Heart right ventricle (tissue), 16 donors: ENCODE results near the gene CPNE2. TPM values are rescaled to one million over a fixed set of nuclear protein-coding genes. Genes with fewer than 3 reads are reported as not detected.
"Not testable (repeated sequence)": the region's sequence is repeated elsewhere in the genome, so short reads cannot be mapped to it uniquely, and the experiment has no call there.

Experiments
- ATAC-seq, 8 donors: fragments of 200-7000 bp; cut with Tn5 transposase; one replicate each; pipeline ENCODE4 v1.9.1; 2020; ENCODE audit warnings: mild to moderate bottlenecking in 8 of 8, moderate library complexity in 8 of 8, moderate number of reproducible peaks in 1 of 8
- DNase-seq, 2 donors: peaks; one replicate each; pipeline ENCODE4 v3.0.0-alpha.2; 2020
- H3K27ac ChIP-seq, 10 donors: fragments of 200-600 bp; sonication (generic) in 2 of 10; one replicate each; pipeline versions ENCODE4 v1.5.0 to v1.8.0; 2020 to 2022; ENCODE audit warnings: mild to moderate bottlenecking in 3 of 10
- H3K27me3 ChIP-seq, 7 donors: fragments of 200-600 bp; one replicate each; pipeline ENCODE4 v1.8.0; 2021 to 2022; ENCODE audit warnings: mild to moderate bottlenecking in 2 of 7
- H3K36me3 ChIP-seq, 9 donors: fragments of 200-600 bp; sonication (generic) in 1 of 9; one replicate each; pipeline versions ENCODE4 v1.5.0 to v1.8.0; 2020 to 2022; ENCODE audit warnings: mild to moderate bottlenecking in 2 of 9
- H3K4me1 ChIP-seq, 9 donors: fragments of 200-600 bp; sonication (generic) in 1 of 9; one replicate each; pipeline versions ENCODE4 v1.5.0 to v1.8.0; 2020 to 2022; ENCODE audit warnings: mild to moderate bottlenecking in 4 of 9
- H3K4me3 ChIP-seq, 10 donors: fragments of 200-600 bp; sonication (generic) in 2 of 10; one replicate each; pipeline versions ENCODE4 v1.5.0 to v1.8.0; 2020 to 2022; ENCODE audit warnings: mild to moderate bottlenecking in 7 of 10, moderate library complexity in 2 of 10
- H3K9me3 ChIP-seq, 11 donors: fragments of 200-600 bp in 10 of 11; sonication (generic) in 2 of 11; one replicate each; pipeline versions ENCODE4 v1.5.0 to v1.8.0; 2013 to 2022; ENCODE audit warnings: mild to moderate bottlenecking in 2 of 11, control low read depth in 1 of 11, moderate library complexity in 1 of 11
- CTCF ChIP-seq, 9 donors: fragments of 200-600 bp; sonication (generic) in 2 of 9; IDR thresholded peaks; one replicate each; pipeline versions ENCODE4 v1.5.0 to v1.8.0; 2021 to 2022; ENCODE audit warnings: antibody characterized with exemption in 9 of 9, mild to moderate bottlenecking in 5 of 9, moderate library complexity in 1 of 9
- WGBS, 2 donors: extraction: QIAGEN DNeasy Blood & Tissue Kit; methylation state at CpG; one replicate each; pipeline ENCODE4 v1.1.7; 2013; ENCODE audit warnings: inconsistent platforms in 1 of 2; 5-methylcytosine and 5-hydroxymethylcytosine counted together
- intact Hi-C, 10 donors: fragments of 100-400 bp; cut with DNase I; formaldehyde crosslinking; loops; one replicate each; pipeline versions ENCODE4 v1.11.1 to v1.14.2; 2022
- polyA plus RNA-seq, 2 donors: library from polyadenylated mRNA; stranded (reverse); fragments of 200-250 nt; gene quantifications; one replicate each; pipeline ENCODE4 v1.2.3, GENCODE V29; 2013
- total RNA-seq, 10 donors: library from RNA; stranded (reverse); fragmentation: NEBNext Ultra II Directional in 3 of 10; extraction: Animal tissue kit (Norgen Biotek cat#: 25700) in 3 of 10; gene quantifications; one replicate each; pipeline versions ENCODE4 v1.2.1 to v1.2.4, GENCODE V29; 2021 to 2023
- donor health status: Arrhythmogenic right ventricular cardiomyopathy.
- donor health status: ischemic (EF 13 %, LVEDD 7.1; RV severe dilation, severe dysfunction).
- donor health status: healthy with polysubstance abuse.
- donor health status: DM: no; HTN: yes; CAD: no.
- donor health status: DM: no; HTN: no; CAD: no.
- donor health status: ischemic (EF 25% LVEDD 6.9; RV normal size, moderate dysfunction).
- donor health status: ischemic (EF 25% LVEDD 5.7; RV mildly dilated, moderate dysfunction).
- donor health status: healthy.
- donor health status: DM: yes; HTN: yes; CAD: no.
- donor health status: Ischemic cardiomyopathy.
- donor health status: ischemic (EF 35%, LVEDD 5.7; RV mildly dilated, moderate dysfunction).
- donor health status: nonischemic (EF 11% LVEDD 7.7; RV severe dilation, severe dysfunction).
- donor health status: DM: yes; HTN: yes; CAD: no.
- donor health status: PGD.
- donor health status: ischemic (EF 29% LVEDD 5.4; RV normal size, mild dysfunction).
- donor health status: nonischemic (EF 23%, LVEDD 6.1; RV moderate dilation, normal function).

The CPNE2 gene
- total and polyA plus RNA-seq, 12 donors, result 6.5 to 32.1 (median 11.0) TPM

GRCh38 chr16:57069635-57070370, 22.6 kb upstream of the CPNE2 start:
- intact Hi-C loops, result no loop called here
- Histone ChIP-seq H3K36me3 (peaks cover 0 to 86% (median 0%) of the 10 kb centered on the region in 9 donors), H3K4me3 (no peak overlapping the region), H3K27ac (no peak overlapping the region), H3K27me3 (no peaks in the 10 kb centered on the region), H3K4me1 (peaks cover 0 to 11% (median 0%) of the 10 kb centered on the region in 9 donors), H3K9me3 (no peaks in the 10 kb centered on the region)
- ATAC-seq (peak in 1 of 8 donors; percentile 32), DNase-seq (no peak)
- WGBS, 2 donors, result 81 to 86% methylated on average over 8 of the region's 8 CpGs
- no peak for TF ChIP-seq CTCF (IDR thresholded peaks at IDR 0.05)

GRCh38 chr16:57070424-57070823, 22.0 kb upstream of the CPNE2 start:
- no peaks in the 10 kb centered on the region for H3K27me3 ChIP-seq
- H3K4me3 ChIP-seq, result no peak overlapping the region
- no peaks in the 10 kb centered on the region for H3K9me3 ChIP-seq
- ATAC-seq (no peak), DNase-seq (no peak)
- WGBS, 2 donors, result 91 to 100% methylated on average over 2 of the region's 2 CpGs
- TF ChIP-seq CTCF (IDR thresholded peaks at IDR 0.05), result no peak
- peaks cover 0 to 86% (median 0%) of the 10 kb centered on the region in 9 donors for H3K36me3 ChIP-seq
- H3K4me1 ChIP-seq, result peaks cover 0 to 11% (median 0%) of the 10 kb centered on the region in 9 donors
- no peak overlapping the region for H3K27ac ChIP-seq
- intact Hi-C loops, result no loop called here

GRCh38 chr16:57071081-57071732, 21.2 kb upstream of the CPNE2 start:
- H3K4me3 ChIP-seq, H3K9me3 ChIP-seq, ATAC-seq, H3K27ac ChIP-seq, intact Hi-C loops, DNase-seq, H3K27me3 ChIP-seq: not testable (repeated sequence)
- H3K4me1 ChIP-seq, result peaks cover 0 to 11% (median 0%) of the 10 kb centered on the region in 9 donors
- peaks cover 0 to 87% (median 0%) of the 10 kb centered on the region in 9 donors for H3K36me3 ChIP-seq
- WGBS, 2 donors, result 97 to 98% methylated on average over 4 of the region's 4 CpGs

GRCh38 chr16:57071831-57072582, 20.4 kb upstream of the CPNE2 start:
- DNase-seq (no peak), ATAC-seq (peak in 3 of 8 donors; percentile 23 to 54 (median 28))
- Histone ChIP-seq H3K27ac (no peak overlapping the region), H3K9me3 (no peaks in the 10 kb centered on the region), H3K36me3 (peaks cover 0 to 87% (median 0%) of the 10 kb centered on the region in 9 donors), H3K4me1 (peaks cover 0 to 11% (median 0%) of the 10 kb centered on the region in 9 donors), H3K27me3 (no peaks in the 10 kb centered on the region), H3K4me3 (no peak overlapping the region)
- no peak for TF ChIP-seq CTCF (IDR thresholded peaks at IDR 0.05)
- 79 to 85% methylated on average over 3 of the region's 3 CpGs for WGBS, 2 donors
- intact Hi-C loops, result no loop called here
